Thymus (tissue), 11 donors: ENCODE measurements around the gene KDM2B. TPM values are rescaled to one million over a fixed set of nuclear protein-coding genes. Genes with fewer than 3 reads are reported as not detected.

Experiments used
- DNase-seq, 9 donors: peaks; one replicate each; pipeline ENCODE4 v3.0.0-alpha.2; 2013; ENCODE audit warnings: low spot score in 9 of 9, low read depth in 6 of 9, missing footprints in 1 of 9
- H3K27ac ChIP-seq, 2 donors: one replicate each; pipeline ENCODE4 v1.5.1; 2013; ENCODE audit warnings: control low read depth in 1 of 2, low read depth in 1 of 2, low read length in 1 of 2, mild to moderate bottlenecking in 1 of 2, moderate library complexity in 1 of 2
- H3K27me3 ChIP-seq, 2 donors: one replicate each; pipeline ENCODE4 v1.5.1; 2013; ENCODE audit warnings: low read length in 1 of 2; ENCODE audit not compliant: control insufficient read depth in 2 of 2, insufficient read depth in 1 of 2
- H3K36me3 ChIP-seq, 2 donors: one replicate each; pipeline ENCODE4 v1.5.1; 2013; ENCODE audit warnings: low read length in 1 of 2, mild to moderate bottlenecking in 1 of 2, moderate library complexity in 1 of 2; ENCODE audit not compliant: control insufficient read depth in 2 of 2, insufficient read depth in 2 of 2
- H3K4me1 ChIP-seq, 2 donors: one replicate each; pipeline ENCODE4 v1.5.1; 2013; ENCODE audit warnings: low read length in 2 of 2; ENCODE audit not compliant: control insufficient read depth in 2 of 2, insufficient read depth in 2 of 2
- H3K4me3 ChIP-seq, 2 donors: one replicate each; pipeline ENCODE4 v1.5.1; 2013; ENCODE audit warnings: low read length in 2 of 2, control low read depth in 1 of 2, mild to moderate bottlenecking in 1 of 2
- H3K9me3 ChIP-seq, 2 donors: one replicate each; pipeline ENCODE4 v1.5.1; 2013; ENCODE audit warnings: low read length in 1 of 2, mild to moderate bottlenecking in 1 of 2; ENCODE audit not compliant: control insufficient read depth in 2 of 2, insufficient read depth in 1 of 2
- WGBS: extraction: QIAGEN DNeasy Blood & Tissue Kit; methylation state at CpG from one replicate; pipeline ENCODE4 v1.1.7; 2013; 5-methylcytosine and 5-hydroxymethylcytosine counted together
- polyA plus RNA-seq: library from polyadenylated mRNA; stranded (reverse); fragments of 200-250 nt; gene quantifications from one replicate; pipeline ENCODE4 v1.2.3, GENCODE V29; 2013
- total RNA-seq: library from RNA; stranded (reverse); fragments of 120-200 nt; gene quantifications from one replicate; pipeline ENCODE4 v1.2.4, GENCODE V29; 2013
- donor health status: healthy.

KDM2B gene
- total and polyA plus RNA-seq, 2 donors, result 25.9 to 26.4 TPM

DNA sequence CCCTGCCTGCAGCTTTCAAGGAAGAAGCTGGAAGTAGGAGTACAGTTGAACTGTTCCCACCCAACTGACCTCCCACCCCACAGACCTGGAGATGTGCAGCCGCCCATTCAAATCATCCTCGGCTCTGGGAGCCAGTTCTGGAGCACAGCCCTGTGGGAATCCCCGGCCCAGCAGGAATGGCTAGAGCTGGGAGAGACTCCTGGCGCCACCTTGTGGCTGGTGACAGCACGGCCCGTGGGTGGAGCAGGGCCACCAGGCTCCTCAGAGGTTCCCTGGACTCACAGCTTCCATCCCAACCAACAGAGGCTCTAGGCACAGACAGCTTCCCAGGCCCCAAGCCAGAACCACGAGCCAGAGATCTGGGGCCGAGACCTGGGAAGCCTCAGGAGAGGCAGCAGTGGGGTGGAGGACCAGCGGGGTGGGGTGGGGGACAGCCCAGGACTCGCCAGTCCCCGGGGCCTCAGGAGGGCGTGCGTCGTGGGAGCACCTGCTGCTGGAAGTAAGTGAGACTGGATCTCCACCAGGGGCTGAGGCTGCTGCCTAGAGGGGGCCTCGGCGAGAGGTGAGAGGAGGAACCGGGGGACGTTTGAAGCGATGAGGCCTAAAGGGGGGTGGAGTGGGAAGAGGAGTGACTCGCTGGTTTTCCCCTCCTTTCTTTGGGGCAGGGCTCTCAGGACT is 137.5 kb downstream of the KDM2B start:
- Histone ChIP-seq H3K27me3 (no peaks in the 10 kb centered on the region), H3K9me3 (no peaks in the 10 kb centered on the region), H3K4me1 (peaks cover 0 to under 1% of the 10 kb centered on the region in 2 donors), H3K36me3 (peaks cover 62 to 80% of the 10 kb centered on the region in 2 donors), H3K4me3 (no peak overlapping the region), H3K27ac (no peak overlapping the region)
- DNase-seq, result peak in 4 of 9 donors; percentile 9 to 51 (median 40)
- 82% methylated on average over 20 of the region's 20 CpGs for WGBS

DNA sequence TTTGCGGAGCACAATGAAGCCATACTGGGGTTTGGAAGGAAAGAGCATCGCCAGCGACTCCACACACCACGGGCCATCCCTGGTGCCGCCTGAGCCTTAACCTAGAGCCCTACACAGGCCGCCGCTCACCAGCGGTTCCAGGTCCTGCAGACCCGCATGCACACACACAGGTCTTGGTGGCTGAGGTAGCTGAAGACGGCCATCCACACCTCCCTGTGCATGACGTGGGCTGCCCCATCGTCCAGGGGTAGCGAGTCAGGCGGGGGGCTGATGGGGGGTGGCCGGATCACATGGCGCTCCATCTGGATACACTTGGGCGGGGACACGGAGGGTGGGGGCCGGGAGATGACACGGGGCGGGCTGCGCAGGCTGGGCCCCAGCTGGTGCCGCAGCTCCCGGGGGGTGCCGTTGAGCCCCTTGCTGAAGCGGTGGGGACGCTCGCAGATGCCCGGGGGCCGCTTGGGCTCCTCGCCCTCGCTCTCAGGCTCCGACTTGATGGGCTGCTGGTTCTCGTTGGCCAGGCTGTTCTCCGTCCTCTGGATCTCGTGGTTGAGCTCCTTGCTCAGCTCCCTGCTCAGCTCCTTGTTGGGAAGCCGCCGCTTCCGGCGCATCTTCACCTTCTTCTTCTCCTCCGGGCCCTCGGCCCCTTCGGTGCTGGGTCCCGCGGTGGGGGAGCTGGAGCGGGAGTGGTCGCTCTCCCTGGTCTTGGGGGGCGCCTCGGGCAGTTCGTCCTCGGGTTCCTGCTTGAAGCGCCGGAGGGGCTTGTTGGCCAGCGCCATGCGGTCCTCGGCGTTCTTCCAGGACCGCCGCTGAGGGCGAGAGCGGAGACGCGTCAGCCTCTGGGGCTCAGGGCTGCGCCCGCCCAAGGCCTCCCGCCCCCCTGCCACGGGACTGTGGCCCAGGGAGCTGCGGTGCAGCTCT is 138.5 kb downstream of the KDM2B start:
- H3K36me3 ChIP-seq, result peaks cover 66 to 81% of the 10 kb centered on the region in 2 donors
- no peak for DNase-seq
- peaks cover 0 to 1% of the 10 kb centered on the region in 2 donors for H3K9me3 ChIP-seq
- no peak overlapping the region for H3K27ac ChIP-seq
- H3K4me1 ChIP-seq, result no peaks in the 10 kb centered on the region
- no peak overlapping the region for H3K4me3 ChIP-seq
- WGBS, result 98% methylated on average over 68 of the region's 68 CpGs
- H3K27me3 ChIP-seq, result no peaks in the 10 kb centered on the region

DNA sequence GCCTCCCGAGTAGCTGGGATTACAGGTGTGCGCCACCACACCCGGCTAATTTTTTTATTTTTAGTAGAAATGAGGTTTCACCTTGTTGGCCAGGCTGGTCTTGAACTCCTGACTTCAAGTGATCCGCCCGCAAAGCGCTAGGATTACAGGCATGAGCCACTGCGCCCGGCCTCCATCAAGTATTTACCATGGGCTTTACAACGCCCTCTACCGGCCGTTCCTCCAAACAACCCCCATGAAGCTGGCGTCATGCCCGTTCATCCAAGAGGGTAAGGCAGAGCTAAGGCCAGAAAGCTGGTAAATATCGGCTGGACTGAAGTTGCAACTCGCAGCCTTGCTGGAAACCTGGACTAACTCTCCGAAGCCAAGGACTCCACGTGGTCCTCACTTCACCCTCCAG is 139.3 kb downstream of the KDM2B start:
- Histone ChIP-seq H3K27ac (no peak overlapping the region), H3K4me3 (no peak overlapping the region), H3K36me3 (peaks cover 72 to 84% of the 10 kb centered on the region in 2 donors), H3K4me1 (no peaks in the 10 kb centered on the region), H3K9me3 (peaks cover 3 to 5% of the 10 kb centered on the region in 2 donors), H3K27me3 (no peaks in the 10 kb centered on the region)
- 98% methylated on average over 17 of the region's 17 CpGs for WGBS
- DNase-seq, result no peak

DNA sequence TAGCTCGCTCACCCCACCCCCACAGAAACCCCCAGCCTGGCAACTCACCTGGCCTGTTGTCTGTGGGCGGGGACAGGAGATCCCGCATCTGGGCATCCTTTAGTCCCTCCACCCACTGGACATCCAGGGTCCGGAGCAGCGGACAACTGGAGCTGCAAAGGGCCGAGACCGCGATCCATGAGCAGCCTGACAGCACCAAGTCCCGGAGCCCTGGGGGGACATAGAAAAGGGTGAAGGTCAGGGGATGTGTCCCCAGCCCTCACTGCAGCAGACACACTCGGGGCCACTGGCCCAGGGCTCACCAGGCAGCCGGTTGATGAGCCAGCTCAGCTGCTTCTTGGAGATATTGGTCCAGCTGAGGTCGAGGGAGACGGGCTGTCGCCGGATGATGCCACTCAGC is 140.1 kb downstream of the KDM2B start:
- H3K9me3 ChIP-seq, result peaks cover 3 to 8% of the 10 kb centered on the region in 2 donors
- no peak overlapping the region for H3K27ac ChIP-seq
- WGBS, result 98% methylated on average over 15 of the region's 15 CpGs
- no peaks in the 10 kb centered on the region for H3K4me1 ChIP-seq
- DNase-seq, result no peak
- no peak overlapping the region for H3K4me3 ChIP-seq
- no peaks in the 10 kb centered on the region for H3K27me3 ChIP-seq
- H3K36me3 ChIP-seq, result peaks cover 77 to 87% of the 10 kb centered on the region in 2 donors

DNA sequence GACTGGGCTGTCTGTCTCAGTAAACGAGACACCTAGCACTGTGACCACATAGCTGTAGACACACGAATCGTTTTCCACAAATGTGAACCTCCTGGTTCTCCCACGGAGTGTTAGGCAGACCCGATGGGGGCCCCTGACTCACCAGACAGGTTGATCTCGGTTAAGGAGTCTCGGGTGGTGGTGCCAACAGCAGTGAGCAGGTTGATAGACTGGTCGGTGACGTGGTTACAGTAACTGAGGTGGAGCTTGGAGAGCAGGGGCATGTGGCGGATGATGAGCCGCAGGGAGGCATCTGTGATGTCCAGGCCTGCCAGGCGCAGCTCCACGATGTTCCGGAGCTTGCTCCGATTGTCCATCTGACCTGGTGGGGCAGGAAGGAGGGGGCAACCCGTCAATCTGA is 141.1 kb downstream of the KDM2B start:
- no peaks in the 10 kb centered on the region for H3K27me3 ChIP-seq
- H3K4me3 ChIP-seq, result no peak overlapping the region
- WGBS, result 98% methylated on average over 16 of the region's 16 CpGs
- H3K27ac ChIP-seq, result no peak overlapping the region
- peaks cover 78 to 83% of the 10 kb centered on the region in 2 donors for H3K36me3 ChIP-seq
- H3K4me1 ChIP-seq, result no peaks in the 10 kb centered on the region
- no peak for DNase-seq
- H3K9me3 ChIP-seq, result peaks cover 4 to 8% of the 10 kb centered on the region in 2 donors

DNA sequence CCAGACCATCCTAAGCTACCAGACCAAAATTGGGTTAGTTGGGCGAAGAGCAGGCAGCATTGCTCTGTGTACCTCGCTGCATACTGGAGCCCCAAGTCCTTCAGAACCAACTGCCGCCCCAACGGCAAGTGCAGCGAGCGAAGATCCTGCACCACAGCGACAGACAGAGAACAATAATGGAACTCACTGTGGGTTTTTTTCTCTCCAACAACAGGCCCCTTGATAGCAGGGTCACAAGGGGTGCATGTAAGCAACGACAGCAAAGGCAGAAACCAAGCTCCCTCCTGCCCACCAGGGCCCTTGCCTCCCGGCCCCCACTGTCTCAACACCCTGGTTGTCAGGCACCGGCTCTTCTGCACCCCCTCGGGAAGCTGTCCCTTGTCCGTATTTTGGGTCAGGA is 141.9 kb downstream of the KDM2B start:
- H3K27me3 ChIP-seq, result no peaks in the 10 kb centered on the region
- no peak overlapping the region for H3K27ac ChIP-seq
- no peak for DNase-seq
- WGBS, result 99% methylated on average over 12 of the region's 12 CpGs
- H3K4me3 ChIP-seq, result no peak overlapping the region
- peaks cover 4 to 8% of the 10 kb centered on the region in 2 donors for H3K9me3 ChIP-seq
- peaks cover 76 to 79% of the 10 kb centered on the region in 2 donors for H3K36me3 ChIP-seq
- H3K4me1 ChIP-seq, result no peaks in the 10 kb centered on the region

DNA sequence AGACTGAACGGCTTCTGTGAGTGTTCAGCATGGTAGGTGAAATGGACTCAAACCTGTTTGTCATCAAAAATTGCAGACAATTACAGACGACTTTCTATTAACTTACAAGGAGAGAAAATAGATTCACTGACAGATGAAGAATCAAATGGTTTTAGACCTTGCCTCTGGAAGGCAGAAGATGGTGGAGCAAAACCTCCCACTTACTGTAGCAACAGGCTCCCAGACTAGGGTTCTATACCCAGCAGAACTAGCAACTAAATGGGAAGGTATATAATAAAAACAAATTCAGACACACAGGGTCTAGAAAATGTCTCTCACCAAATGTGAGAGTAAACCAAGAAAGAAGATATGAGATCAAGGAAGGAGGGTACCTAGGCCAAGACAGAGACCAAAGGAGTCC is 144.1 kb downstream of the KDM2B start:
- Histone ChIP-seq H3K4me3 (no peak overlapping the region), H3K27ac (no peak overlapping the region), H3K4me1 (peaks cover 0 to 6% of the 10 kb centered on the region in 2 donors), H3K9me3 (peaks cover 4 to 11% of the 10 kb centered on the region in 2 donors), H3K36me3 (peaks cover 79 to 85% of the 10 kb centered on the region in 2 donors), H3K27me3 (no peaks in the 10 kb centered on the region)
- no peak for DNase-seq
- 98% methylated on average over 2 of the region's 2 CpGs for WGBS

DNA sequence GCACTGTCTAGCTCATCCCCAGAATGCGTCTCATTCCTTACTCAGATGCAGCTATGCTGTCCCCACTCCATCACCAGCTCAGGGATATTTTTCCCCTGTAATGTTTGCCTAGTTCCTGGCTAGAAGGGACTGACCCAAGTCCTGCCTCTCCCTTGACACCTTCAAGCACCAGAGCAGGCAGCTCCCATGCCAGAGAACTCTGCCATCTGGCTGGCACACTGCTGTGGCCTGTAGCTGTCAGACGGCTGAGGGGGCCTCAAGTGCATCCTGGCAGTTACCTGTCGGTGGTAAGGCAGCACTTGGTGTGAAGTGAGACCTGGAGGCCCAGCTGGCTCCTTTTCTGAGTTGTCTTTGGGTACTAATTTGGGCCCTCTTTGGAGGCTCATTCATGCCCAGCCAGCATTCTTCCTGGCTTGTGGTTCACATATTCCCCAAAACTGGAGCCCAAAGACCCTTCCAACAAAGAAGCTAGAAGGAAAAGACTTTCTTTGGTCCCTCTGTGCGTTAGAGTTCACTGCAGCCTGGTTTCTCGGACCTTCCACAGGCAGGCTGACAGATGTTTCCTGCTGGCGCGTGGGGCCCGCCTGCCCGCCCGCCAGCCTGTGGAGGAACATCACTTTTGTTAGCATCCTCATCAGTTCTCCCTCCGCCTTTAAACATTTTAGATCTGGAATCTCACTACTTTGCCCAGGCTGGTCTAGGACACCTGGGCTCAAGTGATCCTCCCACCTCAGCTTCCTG is 147.9 kb downstream of the KDM2B start:
- peak overlapping the region in 1 of 2 donors; percentile 17 for H3K27ac ChIP-seq
- WGBS, result 64% methylated on average over 11 of the region's 11 CpGs
- peaks cover 77 to 87% of the 10 kb centered on the region in 2 donors for H3K36me3 ChIP-seq

More for the DNA sequence above, 147.9 kb downstream of the KDM2B start:
- Histone ChIP-seq H3K27me3 (no peaks in the 10 kb centered on the region), H3K4me1 (peaks cover 0 to 6% of the 10 kb centered on the region in 2 donors), H3K9me3 (peaks cover 4 to 11% of the 10 kb centered on the region in 2 donors), H3K4me3 (no peak overlapping the region)
- no peak for DNase-seq
